Measurements from ENCODE around the gene VMAC.
"Not testable (repeated sequence)": the region's sequence is repeated elsewhere in the genome, so short reads cannot be mapped to it uniquely, and the experiment has no call there.

The VMAC gene, protein sequence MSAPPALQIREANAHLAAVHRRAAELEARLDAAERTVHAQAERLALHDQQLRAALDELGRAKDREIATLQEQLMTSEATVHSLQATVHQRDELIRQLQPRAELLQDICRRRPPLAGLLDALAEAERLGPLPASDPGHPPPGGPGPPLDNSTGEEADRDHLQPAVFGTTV

DNA sequence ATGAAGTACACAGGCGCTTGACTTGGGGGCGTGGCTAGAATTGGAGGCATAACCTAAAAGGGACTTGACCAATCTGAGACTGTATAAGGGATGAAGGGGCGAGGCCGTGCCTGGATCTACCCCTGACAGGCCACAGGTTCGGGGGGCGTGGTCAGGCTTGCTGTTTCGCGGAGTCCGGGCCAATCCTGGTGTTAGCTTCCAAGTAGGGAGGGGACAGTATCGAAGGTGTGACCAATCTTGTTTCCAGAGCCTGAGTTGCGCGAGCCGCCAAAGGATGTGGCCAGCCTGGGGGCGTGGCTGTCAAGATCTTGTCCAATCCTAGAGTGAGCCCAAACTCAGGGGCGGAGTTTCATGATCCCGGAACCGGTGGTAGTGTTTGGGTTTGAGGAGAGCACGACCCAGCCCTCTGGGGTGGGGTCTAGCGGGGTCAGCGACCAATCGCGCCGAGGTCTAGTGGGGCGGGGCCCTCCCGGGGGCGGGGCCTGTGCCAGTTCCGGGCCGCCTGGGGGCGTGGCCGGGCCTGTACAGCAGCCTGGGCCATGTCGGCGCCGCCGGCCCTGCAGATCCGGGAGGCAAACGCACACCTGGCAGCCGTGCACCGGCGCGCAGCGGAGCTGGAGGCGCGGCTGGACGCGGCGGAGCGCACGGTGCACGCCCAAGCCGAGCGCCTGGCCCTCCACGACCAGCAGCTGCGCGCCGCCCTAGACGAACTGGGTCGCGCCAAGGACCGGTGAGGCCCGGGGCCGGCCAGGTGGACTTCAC lies at the start of gene VMAC:
Gene VMAC (plus strand): TSS at position 521 of the 762 bp plus-strand sequence. CDS start 19 bp downstream, at position 540.
- ATAC-seq (peak; percentile 89), DNase-seq (peak; percentile 99)

DNA sequence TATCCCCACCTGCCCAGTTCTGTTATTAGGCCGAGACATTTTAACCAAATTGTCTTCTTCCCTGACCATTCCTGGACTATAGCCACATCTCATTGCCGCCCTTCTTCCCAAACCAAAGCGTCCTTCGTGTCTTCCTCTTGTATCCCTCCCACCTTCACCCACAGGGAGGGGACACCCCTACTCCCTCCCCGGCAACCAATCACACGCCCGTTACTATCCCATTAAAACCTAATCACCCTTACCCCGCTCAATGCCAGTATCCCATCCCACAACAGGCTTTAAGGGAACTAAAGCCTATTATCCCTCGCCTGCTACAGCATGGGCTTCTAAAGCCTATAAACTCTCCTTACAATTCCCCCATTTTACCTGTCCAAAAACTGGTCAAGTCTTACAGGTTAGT lies 49.5 kb upstream of the VMAC start:
- not testable (repeated sequence) for DNase-seq, ATAC-seq

DNA sequence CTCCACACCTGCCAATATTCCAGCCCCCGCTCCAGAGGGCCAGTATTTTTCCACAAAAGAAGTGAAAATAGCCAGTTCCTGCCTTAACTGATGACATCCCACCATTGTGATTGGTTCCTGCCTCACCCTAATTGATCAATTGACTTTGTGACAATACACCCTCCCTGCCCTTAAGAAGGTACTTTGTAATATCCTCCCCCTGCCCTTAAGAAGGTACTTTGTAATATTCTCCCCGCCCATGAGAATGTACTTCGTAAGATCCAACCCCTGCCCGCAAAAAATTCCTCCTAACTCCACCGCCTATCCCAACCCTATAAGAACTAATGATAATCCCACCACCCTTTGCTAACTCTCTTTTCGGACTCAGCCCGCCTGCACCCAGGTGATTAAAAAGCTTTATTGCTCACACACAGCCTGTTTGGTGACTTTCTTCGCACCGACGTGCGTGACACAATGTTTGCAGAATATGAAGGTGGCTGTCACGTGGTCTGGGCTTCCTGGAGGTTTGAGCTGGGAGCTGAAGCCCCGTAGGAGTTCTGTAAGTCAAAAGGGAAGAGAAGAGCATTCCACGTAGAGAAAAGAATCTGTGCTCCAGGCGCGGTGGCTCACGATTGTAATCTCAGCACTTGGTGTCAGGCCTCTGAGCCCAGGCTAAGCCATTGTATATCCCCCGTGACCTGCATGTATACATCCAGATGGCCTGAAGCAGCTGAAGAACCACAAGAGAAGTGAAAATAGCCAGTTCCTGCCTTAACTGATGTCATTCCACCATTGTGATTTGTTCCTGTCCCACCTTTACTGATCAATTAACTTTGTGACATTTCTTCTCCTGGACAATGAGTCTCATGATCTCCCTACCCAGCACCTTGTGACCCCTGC lies 47.2 kb upstream of the VMAC start:
- DNase-seq: no peak
- no peak for ATAC-seq

DNA sequence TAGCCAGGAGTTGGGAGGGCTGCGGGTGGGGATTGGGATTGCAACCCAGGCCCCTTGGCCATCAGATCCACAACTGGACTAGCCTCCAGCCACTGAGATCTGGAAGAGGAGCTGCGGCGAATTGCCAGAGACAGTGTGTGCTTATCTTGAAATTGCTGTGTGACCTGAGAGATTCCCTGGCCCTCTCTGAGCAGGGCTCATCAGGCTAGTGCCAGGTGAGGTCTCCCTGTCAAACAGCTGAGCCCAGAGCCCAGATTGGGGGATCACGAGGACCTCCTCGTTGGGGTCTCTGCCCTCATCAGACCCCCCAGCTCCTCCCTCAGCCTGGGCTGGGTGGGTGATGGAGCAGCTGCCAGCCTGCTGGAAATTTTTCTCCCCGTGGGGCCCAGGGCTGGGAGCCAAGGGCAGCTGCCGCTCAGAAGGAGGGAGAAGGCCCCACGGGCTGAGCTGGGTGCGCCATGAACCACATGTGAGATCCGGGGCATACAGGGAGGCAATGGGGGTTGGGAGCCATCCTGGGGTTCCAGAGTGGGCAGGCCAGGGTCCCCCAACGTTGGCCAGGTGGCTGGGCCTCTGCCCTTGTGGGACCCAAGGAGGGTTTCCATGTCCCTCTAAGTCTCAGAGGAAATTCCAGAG lies 41.5 kb upstream of the VMAC start:
- no peak for ATAC-seq

DNA sequence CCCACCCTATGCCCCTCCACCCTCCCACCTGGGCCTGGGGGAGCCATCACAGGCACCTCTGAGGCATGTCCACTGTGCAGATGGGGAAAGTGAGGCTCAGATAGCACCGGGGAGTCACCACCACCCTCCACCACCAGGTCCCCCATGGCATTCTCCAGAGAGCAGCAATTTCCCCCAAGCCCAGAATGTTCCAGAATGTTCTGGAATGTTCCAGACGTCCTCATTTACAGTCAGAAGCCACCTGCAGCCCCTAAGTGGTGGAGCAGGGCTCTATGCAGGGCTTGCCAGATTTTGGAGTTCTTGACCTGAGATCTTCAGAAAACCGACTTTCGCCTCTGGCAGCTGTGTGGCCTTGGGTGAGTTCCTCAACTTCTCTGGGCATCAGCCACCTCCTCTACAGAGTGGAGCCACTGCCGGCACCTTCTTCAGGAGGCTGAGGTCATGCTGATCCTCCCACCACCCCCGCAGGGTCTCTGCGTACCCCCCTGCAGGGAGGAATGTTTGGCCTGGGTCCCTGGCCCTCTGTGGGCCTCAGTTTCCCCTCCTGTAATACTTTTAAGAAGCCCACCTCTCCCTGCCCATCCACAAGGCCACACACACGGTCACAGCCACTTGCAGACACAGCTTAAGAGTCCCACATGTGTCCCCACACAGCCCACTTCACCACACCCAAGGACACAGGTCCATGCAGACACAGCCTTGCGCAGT lies 40.5 kb upstream of the VMAC start:
- DNase-seq (no peak), ATAC-seq (no peak)

More for the DNA sequence above, 41.5 kb upstream of the VMAC start:
- DNase-seq: no peak

DNA sequence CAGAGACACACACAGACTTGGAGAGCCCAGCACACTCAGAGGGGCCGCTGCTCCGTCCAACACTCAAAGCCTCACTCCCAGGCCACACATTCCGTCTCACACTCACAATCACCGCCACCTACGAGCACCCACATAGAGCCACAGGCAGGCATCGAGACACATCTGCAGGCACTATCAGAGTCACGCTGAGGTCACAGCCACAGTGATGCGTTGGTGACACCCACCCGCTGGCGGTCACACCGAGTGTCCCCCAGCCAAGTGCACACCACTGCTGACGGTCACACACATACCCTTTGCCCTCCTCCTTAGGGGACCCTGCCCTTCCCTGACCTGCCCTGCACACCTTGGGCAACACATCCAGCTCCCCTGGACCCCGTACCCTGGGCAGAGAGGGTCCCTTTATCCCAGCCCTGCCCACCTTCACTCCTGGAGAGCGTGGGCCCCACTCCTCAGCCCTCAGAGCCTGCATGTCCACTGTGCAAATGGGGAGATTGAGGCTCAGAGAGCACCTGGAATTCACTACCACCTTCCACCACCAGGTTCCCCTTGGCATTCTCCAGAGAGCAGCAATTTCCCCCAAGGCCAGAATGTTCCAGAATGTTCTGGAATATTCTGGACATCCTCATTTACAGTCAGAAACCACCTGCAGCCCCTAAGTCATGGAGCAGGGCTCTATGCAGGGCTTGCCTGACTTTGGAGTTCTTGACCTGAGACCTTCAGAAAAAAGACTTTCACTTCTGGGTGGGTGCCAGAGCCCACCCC lies 39.8 kb upstream of the VMAC start:
- ATAC-seq: no peak

DNA sequence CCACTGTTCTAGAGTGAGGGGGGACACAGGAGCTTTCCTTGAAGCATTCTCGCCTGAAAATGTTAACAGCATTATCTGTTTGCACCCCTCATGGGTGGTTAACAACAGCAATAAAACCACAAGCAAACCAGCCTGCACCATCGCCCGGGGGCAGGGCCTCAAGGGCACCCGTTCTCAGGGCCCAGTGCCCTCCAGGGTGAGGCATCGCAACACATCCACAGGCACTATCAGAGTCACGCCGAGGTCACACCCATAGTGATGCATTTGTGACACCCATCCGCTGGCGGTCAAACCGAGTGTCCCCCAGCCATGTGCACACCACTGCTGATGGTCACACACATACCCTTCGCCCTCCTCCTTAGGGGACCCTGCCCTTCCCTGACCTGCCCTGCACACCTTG lies 38.9 kb upstream of the VMAC start:
- DNase-seq: no peak
- no peak for ATAC-seq

More for the DNA sequence above, 39.8 kb upstream of the VMAC start:
- no peak for DNase-seq

DNA sequence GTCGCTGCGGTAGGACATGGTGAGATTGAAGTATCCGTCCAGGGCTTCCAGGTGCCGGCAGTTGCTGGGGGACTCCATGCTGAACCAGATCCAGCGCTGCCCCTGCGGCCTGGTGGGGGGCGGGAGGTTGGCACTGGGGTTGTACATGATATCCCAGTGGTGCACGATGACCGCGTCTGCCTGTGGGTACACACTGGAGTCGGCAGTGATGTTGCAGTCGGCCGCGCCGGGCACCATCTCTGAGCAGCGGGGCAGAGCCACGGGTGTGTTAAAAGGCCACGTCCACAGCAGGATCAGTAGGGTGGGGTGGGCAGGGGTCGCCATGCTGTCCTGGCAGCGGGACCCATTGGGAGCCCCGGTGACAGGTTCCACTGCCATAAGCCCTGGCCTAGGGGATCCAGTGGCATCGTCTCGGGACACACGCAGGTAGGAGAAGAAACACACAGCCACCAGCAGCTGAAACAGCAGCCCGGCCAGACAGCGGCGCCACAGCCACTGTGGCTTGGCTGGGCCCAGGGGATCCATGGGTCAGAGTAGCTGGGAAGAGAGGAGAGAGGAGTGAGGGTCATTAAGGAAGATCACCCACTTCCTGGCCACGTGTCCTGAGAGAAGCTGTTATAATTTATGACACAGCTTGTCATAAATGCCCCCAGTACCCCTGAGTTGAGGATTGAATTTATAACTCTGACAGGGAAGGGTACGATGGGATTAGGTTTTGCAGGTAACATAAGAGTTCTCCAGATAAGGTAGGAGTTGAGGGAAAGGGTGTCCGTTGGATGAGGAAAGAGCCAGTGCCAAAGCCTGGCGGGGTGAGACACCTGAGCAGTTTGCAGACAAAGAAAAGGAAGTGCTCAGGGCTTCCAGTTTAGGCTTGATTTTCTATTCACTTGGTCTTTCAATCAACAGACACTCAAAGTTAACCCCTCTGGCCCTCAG lies 37.2 kb upstream of the VMAC start:
- ATAC-seq (no peak), DNase-seq (no peak)

DNA sequence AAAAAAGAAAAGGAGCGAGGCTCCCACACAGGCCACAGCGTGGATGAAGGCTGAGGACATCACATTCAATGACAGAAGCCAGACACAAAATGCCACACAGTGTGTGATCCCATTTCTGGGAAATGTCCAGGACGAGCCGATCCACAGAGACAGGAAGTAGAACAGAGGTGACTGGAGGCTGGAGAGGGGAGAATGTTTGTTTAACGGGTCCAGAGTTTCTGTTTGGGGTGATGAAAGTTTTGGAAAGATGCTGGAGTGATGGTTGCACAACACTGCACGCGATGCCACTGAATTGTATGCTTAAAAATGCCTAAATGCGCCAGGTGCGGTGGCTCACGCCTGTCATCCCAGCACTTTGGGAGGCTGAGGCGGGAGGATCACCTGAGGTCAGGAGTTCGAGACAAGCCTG lies 33.7 kb upstream of the VMAC start:
- DNase-seq (no peak), ATAC-seq (no peak)

DNA sequence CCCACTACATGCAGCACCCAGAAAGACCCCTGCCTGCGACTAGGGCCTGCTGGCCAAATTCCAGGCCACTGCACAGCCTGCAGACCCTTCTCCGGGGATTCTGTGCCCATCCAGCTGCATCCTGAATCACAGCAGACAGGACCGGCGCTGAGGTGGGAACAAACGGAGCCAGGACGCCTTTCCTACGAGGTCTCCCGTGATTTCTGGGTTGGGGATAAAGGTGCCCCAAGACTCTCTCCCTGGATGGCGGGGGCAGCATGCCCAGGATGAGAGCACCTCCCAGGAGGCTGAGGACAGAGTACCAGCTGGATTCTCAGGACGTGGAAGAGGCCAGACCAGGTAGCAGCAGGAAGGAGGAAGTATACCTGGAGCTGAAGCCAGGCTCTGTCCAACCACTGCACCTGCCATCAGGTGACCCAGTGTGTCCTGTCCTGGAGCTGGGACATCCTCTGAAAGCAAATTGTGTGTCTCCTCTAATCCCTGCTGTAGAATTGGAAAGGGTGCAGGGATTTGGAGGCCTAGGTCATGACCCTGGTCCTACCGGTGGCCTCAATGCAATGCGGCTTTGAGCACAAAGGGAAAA lies 31.0 kb upstream of the VMAC start:
- DNase-seq: no peak
- no peak for ATAC-seq

DNA sequence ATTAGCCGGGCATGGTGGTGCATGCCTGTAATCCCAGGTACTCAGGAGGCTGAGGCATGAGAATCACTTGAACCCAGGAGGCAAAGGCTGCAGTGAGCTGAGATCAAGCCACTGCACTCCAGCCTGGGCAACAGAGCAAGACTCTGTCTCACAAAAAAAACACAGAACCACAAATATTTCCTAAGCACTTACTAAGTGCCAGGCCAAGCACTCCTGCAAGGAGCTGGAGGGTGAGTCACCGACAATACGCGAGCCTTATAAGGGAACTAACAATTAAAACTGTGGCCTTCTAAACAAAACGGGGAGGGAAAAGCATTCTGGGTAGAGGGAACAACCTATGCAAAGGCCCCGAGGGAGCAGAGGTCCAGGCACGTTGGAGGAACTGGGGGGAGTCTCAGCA lies 30.2 kb upstream of the VMAC start:
- ATAC-seq, DNase-seq: not testable (repeated sequence)

DNA sequence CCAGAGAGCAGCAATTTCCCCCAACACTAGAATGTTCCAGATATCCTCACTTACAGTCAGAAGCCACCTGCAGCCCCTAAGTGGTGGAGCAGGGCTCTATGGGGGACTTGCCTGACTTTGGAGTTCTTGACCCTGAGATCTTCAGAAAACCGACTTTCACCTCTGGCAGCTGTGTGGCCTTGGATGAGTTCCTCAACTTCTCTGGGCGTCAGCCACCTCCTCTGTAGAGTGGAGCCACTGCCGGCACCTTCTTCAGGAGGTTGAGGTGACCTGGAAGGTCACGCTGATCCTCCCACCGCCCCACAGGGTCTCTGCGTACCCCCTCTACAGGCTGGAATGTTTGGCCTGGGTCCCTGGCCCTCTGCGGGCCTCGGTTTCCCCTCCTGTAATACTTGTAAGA lies 27.2 kb upstream of the VMAC start:
- DNase-seq: no peak
- no peak for ATAC-seq

DNA sequence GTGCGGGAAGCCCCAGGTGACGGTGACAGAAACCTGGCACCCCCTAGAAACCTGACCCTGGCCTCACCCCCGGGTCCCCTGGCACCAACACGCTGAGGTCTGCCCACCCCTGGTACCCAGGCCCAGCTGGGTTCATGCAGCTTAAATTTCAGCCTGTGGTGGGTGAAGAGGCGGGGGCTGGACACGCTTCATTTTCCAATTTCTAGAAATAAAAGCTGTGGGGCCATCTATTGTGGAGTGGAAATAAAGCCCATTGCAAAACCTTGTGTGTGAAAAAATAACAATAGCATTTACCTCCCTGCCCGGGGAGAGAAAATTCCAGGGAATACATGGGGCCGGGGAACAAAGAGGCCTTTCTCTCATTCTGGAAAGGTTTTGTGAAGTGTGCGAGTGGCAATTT lies 26.8 kb upstream of the VMAC start:
- DNase-seq (no peak), ATAC-seq (no peak)

DNA sequence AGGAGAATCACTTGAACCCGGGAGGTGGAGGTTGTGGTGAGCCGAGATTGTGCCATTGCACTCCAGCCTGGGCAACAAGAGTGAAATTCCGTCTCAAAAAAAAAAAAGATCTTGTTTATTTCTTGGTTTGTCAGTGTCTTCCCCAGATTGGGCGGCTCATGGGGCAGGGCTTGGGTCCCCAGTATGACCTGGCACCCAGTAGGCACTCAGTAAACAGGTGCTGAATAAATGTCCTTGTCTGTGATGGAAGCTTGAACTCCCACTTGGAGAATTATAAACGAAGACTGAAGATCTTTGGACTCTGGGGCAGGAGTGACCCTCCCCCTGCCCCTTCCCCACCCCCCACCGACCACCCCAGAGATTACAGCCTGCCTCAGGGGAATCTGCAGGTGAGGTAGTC lies 24.5 kb upstream of the VMAC start:
- ATAC-seq (no peak), DNase-seq (no peak)

DNA sequence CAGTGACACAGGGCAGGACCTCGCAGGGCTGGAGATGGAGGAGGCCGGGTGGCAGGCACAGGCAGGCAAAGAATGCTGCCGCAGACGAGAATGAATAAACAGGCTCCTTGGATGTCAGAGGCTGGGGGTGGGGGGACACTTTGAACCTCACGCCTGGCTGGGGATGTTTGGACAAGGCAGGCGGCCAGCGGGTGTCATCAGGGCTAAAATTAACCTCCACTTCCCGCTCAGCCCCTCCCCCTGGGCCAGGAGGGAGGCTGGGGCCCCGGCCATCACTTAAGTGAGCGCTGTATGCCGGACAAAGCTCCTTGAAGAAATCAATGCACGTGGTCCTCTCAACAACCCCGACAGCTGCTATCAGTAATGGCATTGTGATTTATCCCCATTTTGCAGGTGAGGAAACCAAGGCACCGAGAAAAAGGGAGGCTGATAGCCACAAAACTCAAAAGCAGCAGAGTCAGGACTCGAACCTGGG lies 24.0 kb upstream of the VMAC start:
- no peak for DNase-seq
- no peak for ATAC-seq

DNA sequence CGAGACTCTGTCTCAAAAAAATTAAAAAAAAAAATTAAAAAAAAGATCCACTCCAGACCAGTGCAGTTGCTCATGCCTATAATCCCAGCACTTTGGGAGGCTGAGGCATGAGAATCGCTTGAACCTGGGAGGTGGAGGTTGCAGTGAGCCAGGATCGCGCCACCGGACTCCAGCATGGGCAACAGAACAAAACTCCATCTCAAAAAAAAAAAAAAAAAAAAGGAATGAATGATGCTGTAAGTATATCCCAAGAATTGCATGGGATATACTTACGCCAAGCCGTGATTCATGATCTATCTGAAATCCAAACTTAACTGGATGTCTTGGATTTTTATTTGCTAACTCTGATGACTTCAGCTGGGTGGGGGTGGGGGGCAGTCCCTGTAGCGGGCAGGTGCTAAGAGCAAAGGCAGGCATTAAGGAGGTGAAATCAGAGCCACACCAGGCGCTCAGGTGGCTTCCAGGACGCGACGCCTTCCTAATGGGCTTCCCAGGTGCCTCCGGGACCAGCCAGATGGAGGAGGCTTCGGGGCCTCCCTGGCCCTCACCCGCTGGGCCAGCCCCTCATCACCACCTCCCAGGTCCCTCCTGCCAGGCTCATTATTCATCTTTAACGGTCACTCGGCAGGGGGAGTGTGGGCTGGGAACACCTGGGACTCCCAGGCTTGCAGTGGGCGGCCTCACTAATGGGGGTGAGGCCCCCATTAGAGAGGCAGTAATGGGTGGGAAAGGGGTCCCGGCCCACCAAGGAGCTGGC lies 23.0 kb upstream of the VMAC start:
- ATAC-seq (no peak), DNase-seq (no peak)

DNA sequence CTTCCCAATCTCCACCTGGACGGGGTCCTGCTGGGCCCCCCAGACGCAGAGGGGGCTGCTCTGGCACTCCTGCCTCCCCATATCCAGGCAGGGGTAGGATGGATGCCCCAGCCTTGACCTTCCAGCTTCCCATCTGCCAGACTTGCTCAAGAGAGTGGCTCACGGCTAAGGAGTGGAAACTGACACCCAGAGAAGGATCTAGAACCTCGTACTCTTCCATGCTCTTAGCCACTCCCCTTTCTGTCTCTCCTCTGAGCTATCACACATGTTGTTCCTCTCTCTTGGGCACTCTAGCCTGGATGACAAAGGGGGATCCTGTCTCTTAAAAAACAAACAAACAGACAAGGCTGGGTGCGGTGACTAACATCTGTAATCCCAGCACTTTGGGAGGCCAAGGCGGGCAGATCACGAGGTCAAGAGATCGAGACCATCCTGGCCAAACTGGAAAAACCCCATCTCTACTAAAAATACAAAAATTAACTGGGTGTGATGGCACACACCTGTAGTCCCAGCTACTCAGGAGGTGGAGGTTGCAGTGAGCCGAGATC lies 22.2 kb upstream of the VMAC start:
- DNase-seq (no peak), ATAC-seq (no peak)

DNA sequence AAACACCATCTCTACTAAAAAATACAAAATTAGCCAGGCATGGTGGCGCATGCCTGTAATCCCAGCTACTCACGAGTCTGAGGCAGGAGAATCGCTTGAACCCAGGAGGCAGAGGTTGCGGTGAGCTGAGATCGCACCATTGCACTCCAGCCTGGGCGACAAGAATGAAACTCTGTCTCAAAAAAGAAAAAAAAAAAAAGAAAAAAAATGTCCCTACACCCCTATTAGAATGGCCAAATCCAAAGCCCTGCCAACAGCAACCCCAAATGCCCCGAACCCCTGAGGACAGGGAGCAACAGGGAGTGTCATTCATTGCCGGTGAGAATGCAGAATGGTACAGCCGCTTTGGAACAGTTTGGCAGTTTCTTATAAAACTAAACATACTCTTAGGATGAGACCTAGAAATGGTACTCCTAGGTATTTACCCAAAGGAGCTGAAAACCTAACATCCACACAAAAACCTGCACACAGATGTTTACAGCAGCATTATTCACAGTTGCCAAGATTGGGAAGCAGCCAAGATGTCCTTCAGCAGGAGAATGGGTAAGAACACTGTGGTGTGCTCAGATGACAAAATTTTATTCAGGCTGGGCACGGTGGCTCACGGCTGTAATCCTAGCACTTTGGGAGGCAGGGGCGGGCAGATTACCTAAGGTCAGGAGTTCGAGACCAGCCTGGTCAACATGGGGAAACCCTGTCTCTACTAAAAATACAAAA lies 21.4 kb upstream of the VMAC start:
- DNase-seq, ATAC-seq: not testable (repeated sequence)
